Measurements from ENCODE around the gene AKAP4.

DNA sequence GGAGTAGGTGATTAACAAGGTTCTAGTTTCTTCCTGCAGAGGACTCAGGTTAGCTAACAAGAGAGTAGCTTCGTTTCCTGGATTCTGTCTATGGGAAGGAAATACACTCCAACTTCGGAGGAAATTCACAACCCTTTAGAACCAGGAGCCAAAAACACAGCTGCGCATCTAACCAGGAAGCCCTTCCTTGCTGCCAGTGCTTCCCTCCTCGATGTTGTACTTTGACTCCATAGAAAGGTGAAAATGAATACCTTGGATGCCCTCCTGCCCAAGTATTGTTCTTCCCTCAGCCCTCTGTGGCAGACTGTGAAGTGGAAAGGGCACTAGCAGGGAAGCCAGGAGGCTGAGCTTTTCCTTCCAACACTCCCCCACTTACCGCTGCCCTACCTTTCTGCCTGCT, 35.1 kb downstream of the AKAP4 start:
- TF ChIP-seq, protein P1, sequence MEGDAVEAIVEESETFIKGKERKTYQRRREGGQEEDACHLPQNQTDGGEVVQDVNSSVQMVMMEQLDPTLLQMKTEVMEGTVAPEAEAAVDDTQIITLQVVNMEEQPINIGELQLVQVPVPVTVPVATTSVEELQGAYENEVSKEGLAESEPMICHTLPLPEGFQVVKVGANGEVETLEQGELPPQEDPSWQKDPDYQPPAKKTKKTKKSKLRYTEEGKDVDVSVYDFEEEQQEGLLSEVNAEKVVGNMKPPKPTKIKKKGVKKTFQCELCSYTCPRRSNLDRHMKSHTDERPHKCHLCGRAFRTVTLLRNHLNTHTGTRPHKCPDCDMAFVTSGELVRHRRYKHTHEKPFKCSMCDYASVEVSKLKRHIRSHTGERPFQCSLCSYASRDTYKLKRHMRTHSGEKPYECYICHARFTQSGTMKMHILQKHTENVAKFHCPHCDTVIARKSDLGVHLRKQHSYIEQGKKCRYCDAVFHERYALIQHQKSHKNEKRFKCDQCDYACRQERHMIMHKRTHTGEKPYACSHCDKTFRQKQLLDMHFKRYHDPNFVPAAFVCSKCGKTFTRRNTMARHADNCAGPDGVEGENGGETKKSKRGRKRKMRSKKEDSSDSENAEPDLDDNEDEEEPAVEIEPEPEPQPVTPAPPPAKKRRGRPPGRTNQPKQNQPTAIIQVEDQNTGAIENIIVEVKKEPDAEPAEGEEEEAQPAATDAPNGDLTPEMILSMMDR (conservative IDR thresholded peaks at IDR 0.05 in 1 of 2, IDR thresholded peaks at IDR 0.05 in 1 of 2; ENCODE audit: low read depth in 1 of 2, low read length in 2 of 2): no peak
- no peak for TF ChIP-seq EZH2 (IDR thresholded peaks at IDR 0.05; ENCODE audit: low read length, missing control alignments)
